Common myeloid progenitor, CD34-positive (primary cell): ENCODE data around the gene TBC1D12.
"Not testable (repeated sequence)": the region's sequence is repeated elsewhere in the genome, so short reads cannot be mapped to it uniquely, and the experiment has no call there.

Experiments used
- CTCF ChIA-PET: fragments of 350-600 bp; sonication (Branson Sonifier 250); formaldehyde crosslinking; loops from one replicate; lab custom pipeline; 2021; ENCODE audit warnings: antibody characterized with exemption; lab: Charles Lee
- POLR2A ChIA-PET: fragments of 350-600 bp; sonication (Branson Sonifier 250); formaldehyde crosslinking; loops from one replicate; lab custom pipeline; 2021; ENCODE audit warnings: antibody characterized with exemption; lab: Charles Lee
- DNase-seq, 3 donors: peaks; one replicate each; pipeline versions ENCODE4 v3.0.0 to v3.0.0-alpha.2; 2013
- H3K27ac ChIP-seq, 2 experiments: 1 replicate in 1 of 2; 2 replicates in 1 of 2; pipeline ENCODE4 v1.7.0; 2013; ENCODE audit warnings: inconsistent platforms in 2 of 2, low read length in 2 of 2, mild to moderate bottlenecking in 2 of 2, low read depth in 1 of 2, moderate library complexity in 1 of 2; ENCODE audit not compliant: severe bottlenecking in 2 of 2, insufficient read depth in 1 of 2, poor library complexity in 1 of 2
- H3K27me3 ChIP-seq, 5 experiments: replicated peaks in 2 of 5; 1 replicate in 3 of 5; 2 replicates in 2 of 5; pipeline versions ENCODE4 v1.6.1 to v1.7.0; 2013; ENCODE audit warnings: low read length in 4 of 5, mild to moderate bottlenecking in 2 of 5, moderate library complexity in 2 of 5, inconsistent platforms in 1 of 5; ENCODE audit not compliant: insufficient read depth in 5 of 5, control insufficient read depth in 4 of 5
- H3K36me3 ChIP-seq, 4 experiments: 1 replicate in 2 of 4; 2 replicates in 2 of 4; pipeline versions ENCODE4 v1.6.1 to v1.7.0; 2013; ENCODE audit warnings: low read length in 3 of 4, control low read depth in 1 of 4, mild to moderate bottlenecking in 1 of 4; ENCODE audit not compliant: control insufficient read depth in 4 of 4, insufficient read depth in 4 of 4
- H3K4me1 ChIP-seq, 4 experiments: 1 replicate in 3 of 4; 2 replicates in 1 of 4; pipeline versions ENCODE4 v1.6.1 to v1.7.1; 2013; ENCODE audit warnings: low read length in 3 of 4, mild to moderate bottlenecking in 3 of 4, control low read depth in 1 of 4, inconsistent platforms in 1 of 4, moderate library complexity in 1 of 4; ENCODE audit not compliant: control insufficient read depth in 4 of 4, insufficient read depth in 4 of 4; ENCODE audit errors: control extremely low read depth in 1 of 4
- H3K4me3 ChIP-seq, 7 experiments: 1 replicate in 4 of 7; 2 replicates in 3 of 7; pipeline versions ENCODE4 v1.5.1 to v1.7.0; 2013; ENCODE audit warnings: mild to moderate bottlenecking in 7 of 7, low read length in 6 of 7, moderate library complexity in 6 of 7, inconsistent platforms in 2 of 7, low read depth in 2 of 7, control low read depth in 1 of 7; ENCODE audit not compliant: insufficient read depth in 4 of 7, control insufficient read depth in 1 of 7; ENCODE audit errors: extremely low read depth in 1 of 7
- H3K9me3 ChIP-seq, 5 experiments: 1 replicate in 4 of 5; 2 replicates in 1 of 5; pipeline versions ENCODE4 v1.6.1 to v1.7.1; 2013; ENCODE audit warnings: low read length in 4 of 5, mild to moderate bottlenecking in 2 of 5, inconsistent platforms in 1 of 5, low read depth in 1 of 5, moderate library complexity in 1 of 5; ENCODE audit not compliant: control insufficient read depth in 4 of 5, insufficient read depth in 2 of 5; ENCODE audit errors: control extremely low read depth in 1 of 5
- WGBS: methylation state at CpG from one replicate; pipeline ENCODE4 v1.1.5; 2013; ENCODE audit not compliant: insufficient coverage; 5-methylcytosine and 5-hydroxymethylcytosine counted together

The TBC1D12 gene

DNA sequence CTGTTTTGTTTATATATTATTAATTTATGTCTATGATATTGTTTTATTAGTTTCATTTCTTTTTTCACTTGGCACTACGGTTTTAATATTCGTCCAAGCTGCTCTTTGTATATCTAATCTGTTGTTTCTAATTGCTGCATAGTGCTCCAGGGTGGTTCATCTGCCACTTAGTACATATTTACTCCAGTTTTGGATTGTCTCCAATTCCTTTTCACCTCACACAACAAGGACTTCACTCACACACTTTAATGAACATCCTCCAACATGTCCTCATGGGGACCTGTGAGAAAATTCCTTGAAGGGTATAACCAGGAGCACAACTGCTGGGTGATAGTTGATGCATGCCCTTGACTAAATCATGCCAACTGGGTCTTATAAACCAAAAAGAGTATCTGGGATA is 25.5 kb upstream of the TBC1D12 start:
- no peaks in the 10 kb centered on the region for H3K9me3 ChIP-seq
- POLR2A ChIA-PET = no interaction called here
- no peak overlapping the region for H3K4me3 ChIP-seq
- no peak overlapping the region for H3K27ac ChIP-seq
- CTCF ChIA-PET = no interaction called here
- WGBS = no CpG with 5 or more reads among the region's 2 CpGs
- H3K4me1 ChIP-seq = no peaks in the 10 kb centered on the region
- H3K36me3 ChIP-seq = no peaks in the 10 kb centered on the region
- no peak for DNase-seq
- H3K27me3 ChIP-seq = peaks cover 0 to 10% (median 2%) of the 10 kb centered on the region in 5 experiments

DNA sequence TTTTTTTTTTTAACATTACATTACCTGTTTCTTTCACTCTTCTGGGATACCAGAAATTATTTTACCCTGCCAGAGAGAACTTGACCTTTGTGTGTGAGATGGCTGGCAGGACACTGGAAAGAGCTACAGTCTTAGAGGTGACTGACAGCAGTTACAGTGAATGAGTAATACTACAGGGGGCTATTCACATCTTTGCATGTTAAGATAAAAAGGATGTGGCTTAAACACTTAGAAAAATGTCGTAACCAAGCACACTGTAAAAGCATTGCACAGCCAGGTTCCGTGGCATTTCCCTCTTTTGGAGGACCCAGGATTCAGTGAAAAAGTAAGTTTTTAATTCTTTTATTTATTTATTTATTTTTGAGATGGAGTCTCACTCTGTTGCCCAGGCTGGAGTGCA is 18.8 kb upstream of the TBC1D12 start:
- ChIA-PET CTCF (interaction anchor here (0.7 kb wide), 1 partner anchor 156 kb away, joined by 5 read pairs; no protein-coding TSS in a partner anchor), POLR2A (no interaction called here)
- Histone ChIP-seq H3K27ac (no peak overlapping the region), H3K4me1 (no peaks in the 10 kb centered on the region), H3K36me3 (no peaks in the 10 kb centered on the region), H3K9me3 (no peaks in the 10 kb centered on the region), H3K27me3 (peaks cover 0 to 3% (median 0%) of the 10 kb centered on the region in 5 experiments), H3K4me3 (no peak overlapping the region)
- no CpG with 5 or more reads among the region's 2 CpGs for WGBS
- DNase-seq = no peak

DNA sequence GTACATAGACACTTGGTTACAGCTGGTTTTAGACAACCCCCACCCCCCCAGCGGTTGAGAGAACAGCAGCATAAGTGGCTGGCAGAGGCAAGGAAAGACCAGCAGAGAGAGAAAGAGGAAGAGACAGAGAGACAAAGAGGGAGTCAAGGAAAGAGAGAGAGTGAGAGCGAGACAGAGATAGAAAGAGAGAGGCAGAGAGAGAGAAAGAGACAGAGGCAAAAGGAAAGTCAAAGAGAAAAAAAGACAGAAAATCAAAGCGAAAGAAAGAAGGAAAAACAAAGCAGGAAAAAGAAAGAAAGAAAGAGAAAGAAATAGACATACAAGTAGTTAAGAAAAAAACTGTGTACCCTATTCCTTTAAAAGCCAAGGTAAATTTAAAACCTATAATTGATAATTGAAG is 16.6 kb upstream of the TBC1D12 start:
- not testable (repeated sequence) for H3K4me3 ChIP-seq, H3K9me3 ChIP-seq, DNase-seq

DNA sequence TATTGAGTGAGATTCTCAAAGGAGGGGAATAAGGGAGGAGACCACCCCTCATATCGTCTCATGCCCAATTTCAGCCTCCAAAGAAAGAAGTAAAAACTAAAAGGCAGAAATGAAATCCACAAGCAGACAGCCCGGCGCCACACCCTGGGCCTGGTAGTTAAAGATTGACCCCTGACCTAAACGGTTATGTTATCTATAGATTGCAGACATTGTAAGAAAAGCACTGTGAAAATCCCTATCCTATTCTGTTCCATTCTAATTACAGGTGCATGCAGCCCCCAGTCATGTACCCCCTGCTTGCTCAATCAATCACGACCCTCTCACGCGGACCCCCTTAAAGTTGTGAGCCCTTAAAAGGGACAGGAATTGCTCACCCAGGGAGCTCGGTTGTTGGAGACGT is 10.2 kb upstream of the TBC1D12 start:
- H3K9me3 ChIP-seq, H3K27me3 ChIP-seq, H3K27ac ChIP-seq, CTCF ChIA-PET, DNase-seq, H3K4me3 ChIP-seq, POLR2A ChIA-PET, H3K4me1 ChIP-seq, H3K36me3 ChIP-seq: not testable (repeated sequence)
- WGBS = 90% methylated on average over 7 of the region's 9 CpGs

More for the DNA sequence above, 16.6 kb upstream of the TBC1D12 start:
- CTCF ChIA-PET, H3K4me1 ChIP-seq, POLR2A ChIA-PET, H3K27ac ChIP-seq, H3K36me3 ChIP-seq, H3K27me3 ChIP-seq: not testable (repeated sequence)
- WGBS = 100% methylated on average over 2 of the region's 3 CpGs

GRCh38 chr10:94397549-94398370 is 4.6 kb upstream of the TBC1D12 start:
- CTCF ChIA-PET = no interaction called here
- H3K36me3 ChIP-seq = no peaks in the 10 kb centered on the region
- H3K4me3 ChIP-seq = no peak overlapping the region
- peaks cover 0 to 8% (median 6%) of the 10 kb centered on the region in 4 experiments for H3K4me1 ChIP-seq
- no peak for DNase-seq
- H3K27me3 ChIP-seq = peaks cover 0 to 10% (median 0%) of the 10 kb centered on the region in 5 experiments
- WGBS = 81% methylated on average over 6 of the region's 12 CpGs
- no peaks in the 10 kb centered on the region for H3K9me3 ChIP-seq
- H3K27ac ChIP-seq = no peak overlapping the region
- POLR2A ChIA-PET = interaction anchor here (0.6 kb wide), 1 partner anchor 43 kb away, joined by 3 read pairs; no protein-coding TSS in a partner anchor

DNA sequence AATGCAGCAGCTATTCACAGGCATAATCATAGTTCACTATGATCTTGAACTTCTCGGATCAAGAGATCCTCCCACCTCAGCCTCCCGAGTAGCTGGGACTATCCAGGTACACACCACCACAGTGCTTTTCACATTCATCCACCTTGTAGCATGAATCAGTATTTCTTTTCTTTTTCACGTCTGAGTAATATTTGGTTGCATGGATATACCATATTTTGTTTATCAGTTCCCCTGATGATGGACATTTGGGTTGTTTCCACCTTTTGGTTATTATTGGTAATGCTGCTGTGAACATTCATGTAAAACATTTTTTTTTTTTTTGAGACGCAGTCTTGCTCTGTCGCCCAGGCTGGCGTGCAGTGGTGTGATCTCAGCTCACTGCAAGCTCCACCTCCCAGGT is 3.6 kb upstream of the TBC1D12 start:
- no peak overlapping the region for H3K27ac ChIP-seq
- POLR2A ChIA-PET = no interaction called here
- CTCF ChIA-PET = no interaction called here
- H3K27me3 ChIP-seq = peaks cover 0 to 10% (median 0%) of the 10 kb centered on the region in 5 experiments
- H3K4me1 ChIP-seq = peaks cover 0 to 14% (median 10%) of the 10 kb centered on the region in 4 experiments
- DNase-seq = no peak
- WGBS = 100% methylated on average over 3 of the region's 6 CpGs
- H3K9me3 ChIP-seq = no peaks in the 10 kb centered on the region
- no peaks in the 10 kb centered on the region for H3K36me3 ChIP-seq
- H3K4me3 ChIP-seq = no peak overlapping the region

- peak; percentile 20 to 42 (median 22) for DNase-seq
- CTCF ChIA-PET = no interaction called here
- Histone ChIP-seq H3K9me3 (no peaks in the 10 kb centered on the region), H3K4me3 (peak overlapping the region; percentile 53 to 88 (median 61)), H3K27ac (no peak overlapping the region), H3K36me3 (no peaks in the 10 kb centered on the region), H3K4me1 (peaks cover 0 to 18% (median 13%) of the 10 kb centered on the region in 4 experiments), H3K27me3 (peaks cover 0 to 10% (median 2%) of the 10 kb centered on the region in 5 experiments)
- POLR2A ChIA-PET = interaction anchor here (0.6 to 1.2 kb wide), 2 partner anchors 1089 to 1601 kb away, joined by 3 read pairs; no protein-coding TSS in a partner anchor
- WGBS = 0% methylated on average over 73 of the region's 77 CpGs
Measured at GRCh38 chr10:94402843-94403379, 570 bp downstream of the TBC1D12 start.
